Esophagus muscularis mucosa (tissue), 4 donors: ENCODE data around the gene BBC3.

Source experiments
- CTCF ChIP-seq, 3 experiments: fragments of 200-600 bp in 2 of 3; fragments of 450-650 bp in 1 of 3; sonication (generic) in 2 of 3; IDR thresholded peaks; one replicate each; pipeline ENCODE4 v1.5.1; 2017 to 2019; ENCODE audit warnings: antibody characterized with exemption in 3 of 3, mild to moderate bottlenecking in 2 of 3, moderate library complexity in 1 of 3
- EP300 ChIP-seq: sonication (generic); formaldehyde crosslinking; IDR thresholded peaks from one replicate; pipeline ENCODE4 v1.6.1; 2017; ENCODE audit warnings: antibody characterized with exemption
- POLR2A ChIP-seq: fragments of 450-650 bp; IDR thresholded peaks from one replicate; pipeline ENCODE4 v1.6.1; 2017; ENCODE audit warnings: antibody characterized with exemption, moderate library complexity, mild to moderate bottlenecking, low read depth
- POLR2AphosphoS5 ChIP-seq, 2 donors: sonication (generic); formaldehyde crosslinking; IDR thresholded peaks; one replicate each; pipeline ENCODE4 v1.6.1; 2017; ENCODE audit warnings: antibody characterized with exemption in 2 of 2

DNA sequence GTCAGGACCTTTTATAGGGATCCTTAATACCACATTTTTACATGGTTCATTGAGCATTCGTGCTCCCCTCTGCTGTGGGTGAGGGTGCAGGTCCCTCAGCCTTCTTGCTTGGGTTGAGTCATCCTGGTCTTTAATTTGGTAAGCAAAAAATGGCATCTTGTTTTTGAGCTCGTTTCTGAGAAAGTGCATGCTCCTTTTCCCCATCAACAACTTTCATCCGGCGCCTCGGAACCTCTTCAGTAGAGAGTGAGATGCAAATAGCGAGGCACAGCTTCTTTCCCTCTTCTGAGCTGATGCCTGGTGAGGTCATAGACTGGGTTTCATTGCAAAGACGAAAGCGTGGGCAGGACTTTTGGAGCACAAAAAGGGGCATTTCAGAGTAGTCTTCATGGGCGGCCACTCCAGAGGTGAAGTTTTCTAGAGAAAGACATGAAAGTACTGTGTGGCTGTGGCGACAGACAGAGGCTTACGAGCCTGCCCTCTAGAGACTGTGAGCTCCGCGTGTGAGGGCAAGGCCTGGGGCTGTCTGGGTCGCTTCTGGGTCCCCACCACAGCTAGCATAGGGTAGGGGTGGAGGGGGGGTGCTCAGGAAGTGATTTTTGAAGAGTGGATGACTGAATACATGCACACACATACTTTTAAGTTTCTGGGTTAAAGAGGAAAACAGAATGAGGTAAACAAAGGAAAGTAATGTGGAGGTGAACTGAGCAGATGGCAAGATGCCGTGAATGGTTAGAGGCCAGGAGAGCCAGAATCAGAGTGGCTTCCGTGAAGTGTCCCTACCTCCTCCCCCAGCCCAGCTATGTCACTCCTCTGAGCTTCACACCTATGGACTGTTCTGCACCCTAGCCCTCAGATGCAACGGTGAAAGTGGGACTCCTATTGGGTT lies 44.3 kb downstream of the BBC3 start:
- TF ChIP-seq EP300 (no peak), CTCF (IDR thresholded peaks at IDR 0.05) (no peak), POLR2A (no peak), POLR2AphosphoS5 (IDR thresholded peaks at IDR 0.05) (no peak)
